Stimulated activated CD4-positive, alpha-beta T cell treated with anti-CD3 and anti-CD28 coated beads, Interleukin-4, amount 100 ng/mL, for 4 hours (primary cell): Measurements from ENCODE around the gene SUCLG2.

Experiments used
- DNase-seq, 2 experiments: peaks; one replicate each; pipeline ENCODE4 v3.0.0-alpha.2; 2020

SUCLG2 gene, protein sequence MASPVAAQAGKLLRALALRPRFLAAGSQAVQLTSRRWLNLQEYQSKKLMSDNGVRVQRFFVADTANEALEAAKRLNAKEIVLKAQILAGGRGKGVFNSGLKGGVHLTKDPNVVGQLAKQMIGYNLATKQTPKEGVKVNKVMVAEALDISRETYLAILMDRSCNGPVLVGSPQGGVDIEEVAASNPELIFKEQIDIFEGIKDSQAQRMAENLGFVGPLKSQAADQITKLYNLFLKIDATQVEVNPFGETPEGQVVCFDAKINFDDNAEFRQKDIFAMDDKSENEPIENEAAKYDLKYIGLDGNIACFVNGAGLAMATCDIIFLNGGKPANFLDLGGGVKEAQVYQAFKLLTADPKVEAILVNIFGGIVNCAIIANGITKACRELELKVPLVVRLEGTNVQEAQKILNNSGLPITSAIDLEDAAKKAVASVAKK

DNA sequence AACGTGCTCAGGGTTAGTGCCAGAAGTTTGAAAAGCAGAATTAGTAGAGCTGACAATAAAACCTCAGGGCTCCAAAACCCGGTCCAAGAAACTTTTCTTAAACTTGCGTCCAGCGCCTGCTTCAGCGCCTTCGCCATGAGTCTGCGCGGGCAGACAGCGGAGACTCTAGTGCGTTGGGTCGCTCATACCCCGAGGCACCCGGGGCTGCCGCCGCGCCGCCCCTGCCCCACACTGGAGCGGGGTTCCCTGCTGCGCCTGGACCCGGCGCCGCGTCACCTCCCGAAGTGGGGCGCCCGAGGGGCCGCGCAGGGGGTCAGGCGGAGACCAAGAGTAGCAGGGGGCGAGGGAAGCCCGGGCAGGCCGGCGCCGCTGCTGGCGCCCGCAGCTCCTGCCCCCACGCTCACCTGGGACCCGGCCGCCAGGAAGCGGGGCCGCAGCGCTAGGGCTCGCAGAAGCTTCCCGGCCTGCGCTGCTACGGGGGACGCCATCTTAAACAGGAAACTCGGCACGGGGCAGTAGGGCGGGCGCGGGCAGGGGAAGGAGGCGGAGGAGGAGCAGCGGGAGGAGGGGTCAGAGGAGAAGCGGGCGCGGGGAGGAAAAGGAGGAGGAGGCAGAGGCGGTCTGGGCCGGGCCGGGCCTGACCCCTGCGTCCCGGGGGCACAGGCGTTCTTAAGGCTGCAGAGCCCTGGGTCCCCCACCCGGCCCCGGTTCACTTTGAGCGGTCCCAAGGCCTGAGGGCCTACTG lies at the start of gene SUCLG2:
Gene SUCLG2, minus strand, starts transcription at position 514 of the 745 bp plus-strand sequence. Its CDS starts 26 bp downstream, at position 488.
- peak; percentile 81 to 82 for DNase-seq

DNA sequence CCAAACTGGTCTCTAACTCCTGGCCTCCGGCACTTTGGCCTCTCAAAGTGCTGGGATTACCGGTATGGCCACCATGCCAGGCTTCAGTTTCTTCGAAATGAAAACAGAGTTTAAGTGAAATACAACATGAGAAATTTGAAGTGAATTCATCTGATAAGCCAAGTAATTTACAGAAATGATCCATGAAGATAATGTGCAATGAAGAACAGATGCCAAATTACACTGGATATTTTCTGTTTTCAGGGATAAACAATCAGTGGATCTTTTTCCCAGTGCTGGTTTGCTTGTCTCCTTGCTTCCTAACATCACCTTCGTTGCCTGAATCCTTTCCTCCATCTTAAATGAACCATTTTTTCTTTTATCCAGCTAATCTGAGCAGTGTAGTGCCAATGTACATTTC lies 46.2 kb upstream of the SUCLG2 start:
- DNase-seq, result no peak

DNA sequence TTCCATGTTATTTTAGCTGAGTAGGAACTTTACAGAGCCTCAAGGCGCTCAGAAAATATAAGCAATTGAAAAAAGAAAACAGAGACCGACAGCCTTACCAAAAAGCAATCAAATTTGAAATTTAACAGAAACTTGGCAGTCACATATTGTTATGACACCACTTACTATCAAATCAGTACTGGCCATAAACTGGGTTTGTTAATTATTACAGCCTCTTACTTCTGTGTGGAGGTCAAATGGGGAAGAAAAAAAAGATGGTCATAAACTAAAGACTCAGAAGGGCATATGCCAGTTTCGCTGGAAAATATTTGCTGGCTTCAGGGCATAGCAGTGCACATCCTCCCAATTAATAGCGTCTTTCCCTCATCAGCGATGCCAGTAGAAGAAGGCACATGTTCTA lies 45.5 kb upstream of the SUCLG2 start:
- DNase-seq, result no peak

DNA sequence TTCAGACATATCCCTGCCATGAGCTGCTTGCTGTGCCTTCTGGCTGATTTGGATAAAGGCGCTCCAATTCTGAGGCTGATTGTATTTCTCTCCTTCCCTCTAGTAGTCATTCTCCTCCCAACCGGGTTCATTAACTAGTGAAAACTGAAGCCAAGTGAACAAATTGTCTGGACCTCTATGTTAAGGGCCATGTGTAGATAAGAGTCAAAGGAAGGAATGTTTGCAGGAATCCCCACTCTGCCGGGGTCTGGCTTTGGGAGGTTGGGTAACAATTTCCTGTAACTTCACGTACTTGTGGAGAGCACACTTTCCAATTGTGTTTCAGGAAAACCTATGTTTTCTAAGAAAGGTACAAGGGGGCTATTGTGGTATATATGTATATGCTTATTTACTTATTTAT lies 38.2 kb upstream of the SUCLG2 start:
- no peak for DNase-seq

DNA sequence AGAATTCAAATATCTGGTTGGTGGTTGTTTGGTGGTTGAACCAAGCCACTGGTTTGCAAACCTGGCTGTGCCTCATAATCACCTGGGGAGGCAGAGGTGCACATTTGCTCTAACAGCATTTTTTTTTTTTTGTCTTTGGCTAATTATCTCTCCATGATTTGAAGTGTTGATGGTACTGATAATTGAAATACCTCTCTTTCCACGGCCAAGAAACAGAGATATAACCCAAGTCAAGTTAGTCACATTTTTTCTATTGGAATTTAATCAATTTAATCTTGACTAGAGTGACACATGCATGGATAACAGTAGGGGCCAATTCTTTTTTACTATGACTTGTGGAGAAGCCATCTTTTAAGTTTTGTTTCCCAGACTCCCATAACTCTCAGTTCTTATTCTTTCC lies 37.5 kb upstream of the SUCLG2 start:
- no peak for DNase-seq

DNA sequence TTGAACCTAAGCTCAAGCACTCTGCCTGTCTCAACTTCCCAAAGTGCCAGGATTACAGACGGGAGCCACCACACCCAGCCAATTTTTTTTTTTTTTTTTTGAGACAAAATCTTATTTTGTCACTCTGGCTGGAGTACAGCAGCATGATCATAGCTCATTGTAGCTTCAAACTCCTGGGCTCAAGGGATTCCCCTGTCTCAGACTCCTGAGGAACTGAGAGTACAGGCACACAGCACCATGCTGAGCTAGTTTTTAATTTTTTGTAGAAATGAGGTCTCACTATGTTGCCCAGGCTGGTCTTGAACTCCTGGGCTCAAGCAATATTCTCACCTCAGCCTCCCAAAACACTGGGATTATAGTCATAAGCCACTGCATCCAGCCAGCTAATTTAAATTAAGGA lies 36.8 kb upstream of the SUCLG2 start:
- DNase-seq, result no peak

DNA sequence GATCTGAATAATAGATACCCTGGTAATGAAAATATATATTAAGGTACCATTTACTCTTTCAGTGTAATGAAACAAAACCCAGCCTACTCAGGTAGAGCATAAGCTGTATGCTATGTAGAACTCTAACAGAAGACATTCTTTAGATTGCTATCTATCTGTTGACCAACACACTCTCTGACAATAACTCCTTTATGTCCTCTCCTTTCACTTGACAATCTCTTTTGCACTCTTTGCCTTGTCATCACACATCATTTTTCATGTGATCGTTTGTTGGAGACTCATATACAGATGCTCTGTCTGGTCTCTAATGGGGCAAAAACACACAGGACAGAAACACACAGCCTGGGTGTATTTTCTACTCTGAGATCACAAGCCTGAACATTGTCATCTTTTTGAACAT lies 35.4 kb upstream of the SUCLG2 start:
- no peak for DNase-seq

DNA sequence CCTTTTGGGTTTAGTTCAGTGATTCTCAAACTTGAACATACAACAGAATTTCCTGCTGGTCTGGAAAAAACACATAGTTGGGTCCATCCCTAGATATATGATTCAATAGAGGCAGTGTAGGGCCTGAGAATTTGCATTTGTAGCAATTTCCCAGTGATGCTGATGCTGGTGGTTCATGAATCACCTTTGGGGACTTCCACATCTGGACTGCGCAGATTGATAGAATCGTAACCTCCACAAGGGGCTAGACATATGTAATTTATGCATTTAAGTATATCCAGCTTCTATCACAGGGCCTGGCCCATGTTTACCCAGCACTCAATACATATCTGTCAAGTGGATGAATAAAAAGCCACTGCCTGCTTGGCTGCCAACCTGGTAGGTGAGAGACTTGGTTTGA lies 33.8 kb upstream of the SUCLG2 start:
- DNase-seq, result no peak

DNA sequence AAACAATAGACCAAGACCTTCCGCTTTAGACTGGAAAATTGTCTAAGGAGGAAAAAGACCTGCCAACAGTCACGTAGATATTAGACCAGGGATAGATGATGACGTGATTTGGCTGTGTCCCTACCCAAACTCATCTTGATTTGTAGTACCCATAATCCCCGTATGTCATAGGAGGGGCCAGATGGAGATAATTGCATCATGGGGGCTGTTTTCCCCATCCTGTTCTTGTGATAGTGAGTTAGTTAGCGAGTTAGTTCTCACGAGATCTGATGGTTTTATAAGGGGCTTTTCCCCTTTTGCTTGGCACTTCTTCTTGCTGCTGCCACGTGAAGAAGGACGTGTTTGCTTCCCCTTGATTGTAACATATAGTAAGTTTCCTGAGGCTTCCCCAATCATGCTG lies 31.7 kb upstream of the SUCLG2 start:
- no peak for DNase-seq

DNA sequence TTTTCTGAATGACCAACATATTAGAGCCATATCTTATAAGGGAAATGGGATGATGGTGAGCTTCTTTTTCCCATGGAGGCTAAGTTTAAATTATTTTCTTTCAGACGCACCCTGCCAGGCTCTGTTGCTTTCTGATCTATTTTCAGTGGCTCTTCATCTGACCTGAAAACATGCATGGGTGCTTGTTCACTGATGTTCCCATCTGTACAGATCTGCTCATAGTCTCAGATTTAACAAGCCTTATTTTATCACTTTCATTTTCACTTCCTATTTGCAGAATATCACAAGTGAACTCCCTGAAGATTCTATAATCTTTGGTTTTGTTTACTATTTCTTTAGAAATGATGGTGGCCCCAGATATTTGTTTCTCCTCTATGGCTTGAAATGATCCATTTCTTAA lies 31.1 kb upstream of the SUCLG2 start:
- DNase-seq, result no peak

DNA sequence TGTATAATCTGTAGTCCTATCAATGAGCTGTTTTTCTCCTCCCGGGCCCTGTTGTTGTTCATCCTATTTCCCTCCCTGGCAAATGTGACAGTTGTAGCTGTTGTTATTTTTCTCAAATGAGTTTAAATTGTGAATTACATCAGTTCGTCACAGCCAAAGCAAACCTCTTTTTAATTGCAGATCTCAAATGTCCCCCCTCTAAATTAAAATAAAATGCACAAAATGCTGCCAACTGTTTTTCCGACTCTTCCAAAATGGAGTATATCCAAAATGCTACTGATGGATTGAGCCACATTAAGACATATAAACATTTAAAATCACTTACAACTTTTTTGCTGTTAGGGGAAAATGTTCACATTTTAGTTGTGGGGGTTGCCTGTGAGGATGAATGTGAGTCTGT lies 29.8 kb upstream of the SUCLG2 start:
- no peak for DNase-seq

DNA sequence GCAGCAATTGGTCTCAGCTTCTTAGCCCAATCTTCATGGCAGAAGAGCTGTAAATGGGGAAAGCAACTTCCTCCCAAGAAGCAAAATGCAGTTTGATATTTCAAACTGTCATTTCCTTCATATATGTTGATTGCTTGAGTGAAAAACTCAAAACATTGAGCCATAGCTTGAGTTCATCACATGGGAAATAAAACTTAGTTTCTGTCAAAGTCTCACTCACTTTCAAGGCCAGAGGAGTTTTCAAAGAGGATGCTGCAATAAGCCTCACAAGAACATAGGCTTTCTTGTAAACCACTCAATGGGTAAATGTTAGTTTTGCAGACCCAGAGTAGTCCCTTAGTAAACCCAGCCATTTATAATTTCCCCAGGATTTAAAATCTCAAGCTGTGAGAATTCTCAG lies 29.1 kb upstream of the SUCLG2 start:
- DNase-seq, result no peak

DNA sequence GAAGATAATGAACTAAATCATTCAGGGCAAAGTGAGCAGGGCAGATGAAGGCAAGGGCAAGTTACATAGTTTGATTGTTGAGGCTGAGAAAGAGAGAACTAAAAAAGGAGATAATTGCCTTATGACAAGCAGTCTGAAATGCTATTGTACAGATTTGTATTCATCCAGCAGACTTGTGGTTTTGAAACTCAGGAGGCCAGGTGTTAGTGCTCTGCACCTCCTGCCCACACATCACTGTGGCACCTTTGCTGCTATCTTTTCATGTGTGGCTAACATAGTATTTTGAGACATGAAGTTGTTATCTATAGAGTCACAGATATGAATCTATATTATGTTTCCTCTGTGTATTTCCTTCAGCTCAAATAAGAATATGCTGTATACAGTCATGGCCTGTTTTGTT lies 24.3 kb upstream of the SUCLG2 start:
- no peak for DNase-seq

DNA sequence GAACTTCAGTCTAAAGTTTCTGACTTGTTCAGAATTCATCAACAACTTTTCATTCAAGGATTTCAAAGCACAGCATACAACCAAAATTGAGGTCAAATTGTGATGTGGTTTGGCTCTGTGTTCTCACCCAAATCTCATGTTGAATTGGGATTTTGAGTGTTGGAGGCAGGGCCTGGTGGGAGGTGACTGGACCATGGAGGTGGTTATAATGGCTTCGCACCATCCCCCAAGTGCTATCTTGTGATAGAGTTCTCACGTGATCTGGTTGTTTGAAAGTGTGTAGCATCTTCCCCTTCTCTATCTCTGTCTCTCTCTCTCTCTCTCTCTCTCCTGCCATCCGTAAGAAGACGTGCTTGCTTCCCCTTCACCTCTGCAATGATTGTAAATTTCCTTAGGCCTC lies 19.6 kb upstream of the SUCLG2 start:
- no peak for DNase-seq

DNA sequence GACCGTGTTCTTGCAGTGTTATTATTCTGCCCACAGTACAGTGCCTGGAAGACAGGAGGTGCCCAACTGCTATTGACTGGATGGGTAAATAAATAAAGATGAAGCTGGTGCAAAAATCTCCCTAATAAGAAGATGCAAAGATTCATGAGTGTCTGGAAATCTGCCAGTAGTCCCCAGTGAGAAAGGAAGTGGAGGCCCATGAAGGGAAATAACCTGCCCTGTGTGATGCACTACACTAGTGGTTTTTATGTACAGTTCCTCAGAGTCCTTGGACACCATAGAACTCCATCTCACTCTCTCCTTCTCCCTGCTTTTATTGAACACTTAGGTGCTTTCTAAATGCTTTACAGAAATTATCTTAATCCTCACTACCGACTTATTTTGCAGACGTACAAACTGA lies 8.3 kb upstream of the SUCLG2 start:
- DNase-seq, result no peak

DNA sequence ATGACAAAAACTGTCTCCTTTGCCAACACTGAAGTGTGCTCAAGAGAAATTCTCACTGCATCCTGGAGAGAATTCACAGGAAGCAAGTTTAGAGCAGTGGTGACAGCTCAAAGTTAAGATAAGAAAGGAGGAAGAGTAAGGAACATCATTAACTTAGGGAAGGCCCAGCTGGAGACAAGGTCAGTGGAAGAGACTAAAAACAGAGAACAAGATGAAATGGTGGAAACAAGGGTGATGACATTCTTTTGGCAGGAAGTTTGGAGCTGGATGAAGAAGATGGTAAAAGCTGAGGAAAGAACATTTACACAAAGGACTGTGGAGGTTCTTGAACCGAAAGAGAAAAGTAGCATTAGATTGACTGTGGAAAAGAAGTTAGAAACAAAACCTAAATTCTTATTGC lies 6.7 kb upstream of the SUCLG2 start:
- DNase-seq, result no peak

DNA sequence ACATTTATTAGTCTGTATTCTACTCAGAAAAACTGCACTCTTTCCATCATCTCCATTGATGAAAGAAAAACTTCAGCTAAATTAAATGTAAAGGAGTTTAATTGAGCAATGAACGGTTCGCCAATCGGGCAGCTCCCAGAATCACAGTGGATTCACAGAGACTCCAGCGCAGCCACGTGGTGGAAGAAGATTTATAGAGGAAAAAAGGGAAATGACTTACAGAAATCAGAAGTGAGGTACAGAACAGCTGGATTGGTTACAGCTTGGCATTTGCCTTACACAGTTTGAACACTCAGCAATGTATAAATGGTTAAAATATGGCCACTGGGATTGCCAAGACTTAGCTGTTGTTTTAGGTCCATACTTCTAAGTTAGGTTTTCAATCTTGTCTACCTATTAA lies 2.8 kb upstream of the SUCLG2 start:
- no peak for DNase-seq

DNA sequence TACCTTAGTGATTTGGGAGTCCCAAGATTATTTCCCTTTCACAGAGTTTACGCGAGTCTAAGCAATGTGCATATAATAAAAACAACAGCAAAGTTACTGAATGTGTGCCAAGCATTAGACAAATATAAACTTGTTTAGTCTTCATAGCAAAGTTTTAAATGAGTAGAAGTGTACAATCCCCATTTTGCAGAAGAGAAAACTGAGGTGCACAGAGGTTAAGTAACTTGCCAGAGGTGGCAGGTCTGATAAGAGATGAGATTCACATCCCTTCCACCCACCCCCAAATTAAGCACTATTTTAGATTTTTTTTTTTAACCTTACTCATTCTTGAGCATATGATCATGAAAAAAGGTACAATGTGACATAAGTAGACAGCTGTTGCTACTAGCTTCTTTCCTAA lies 2.2 kb upstream of the SUCLG2 start:
- DNase-seq, result no peak

DNA sequence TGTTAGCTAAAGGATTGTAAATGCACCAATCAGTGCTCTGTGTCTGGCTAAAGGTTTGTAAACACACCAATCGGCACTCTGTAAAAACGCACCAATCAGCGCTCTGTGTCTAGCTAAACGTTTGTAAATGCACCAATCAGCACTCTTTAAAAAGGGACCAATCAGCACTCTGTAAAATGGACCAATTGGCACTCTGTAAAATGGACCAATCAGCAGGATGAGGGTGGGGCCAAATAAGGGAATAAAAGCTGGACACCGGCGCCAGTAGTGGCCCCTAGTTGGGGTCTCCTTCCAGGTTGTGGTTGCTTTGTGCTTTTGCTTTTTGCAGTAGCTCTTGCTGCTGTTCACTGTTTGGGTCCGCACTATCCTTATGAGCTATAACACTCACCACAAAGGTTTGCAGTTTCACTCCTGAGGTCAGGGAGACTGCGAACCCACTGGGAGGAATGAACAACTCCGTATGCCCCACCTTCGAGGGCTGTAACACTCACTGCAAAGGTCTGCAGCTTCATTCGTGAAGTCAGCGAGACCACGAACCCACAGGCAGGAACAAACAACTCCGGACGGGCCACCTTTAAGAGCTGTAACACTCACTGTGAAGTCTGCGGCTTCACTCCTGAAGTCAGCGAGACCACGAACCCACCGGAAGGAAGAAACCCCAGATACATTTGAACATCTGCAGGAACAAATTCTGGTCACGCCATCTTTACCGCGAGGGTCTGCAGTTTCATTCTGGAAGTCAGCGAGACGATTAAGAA lies 1.1 kb upstream of the SUCLG2 start:
- peak; percentile 29 to 59 for DNase-seq

DNA sequence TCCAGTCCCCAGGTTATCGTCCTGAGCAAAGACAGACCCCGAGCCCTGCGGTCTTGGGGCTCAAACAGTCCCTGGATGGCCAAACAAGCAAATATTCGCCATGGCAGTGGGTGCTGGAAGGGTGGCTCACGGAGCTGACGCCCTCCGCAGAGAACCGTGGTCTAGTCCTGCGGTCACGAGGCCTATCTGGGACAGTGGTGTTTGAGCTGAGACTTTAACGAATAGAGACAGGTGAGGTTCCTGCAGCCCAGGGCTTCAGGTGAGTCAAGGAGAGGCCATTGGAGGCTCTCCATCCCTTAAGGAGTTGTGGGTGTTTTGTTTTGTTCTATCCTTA lies 399 bp upstream of the SUCLG2 start:
- DNase-seq, result no peak

DNA sequence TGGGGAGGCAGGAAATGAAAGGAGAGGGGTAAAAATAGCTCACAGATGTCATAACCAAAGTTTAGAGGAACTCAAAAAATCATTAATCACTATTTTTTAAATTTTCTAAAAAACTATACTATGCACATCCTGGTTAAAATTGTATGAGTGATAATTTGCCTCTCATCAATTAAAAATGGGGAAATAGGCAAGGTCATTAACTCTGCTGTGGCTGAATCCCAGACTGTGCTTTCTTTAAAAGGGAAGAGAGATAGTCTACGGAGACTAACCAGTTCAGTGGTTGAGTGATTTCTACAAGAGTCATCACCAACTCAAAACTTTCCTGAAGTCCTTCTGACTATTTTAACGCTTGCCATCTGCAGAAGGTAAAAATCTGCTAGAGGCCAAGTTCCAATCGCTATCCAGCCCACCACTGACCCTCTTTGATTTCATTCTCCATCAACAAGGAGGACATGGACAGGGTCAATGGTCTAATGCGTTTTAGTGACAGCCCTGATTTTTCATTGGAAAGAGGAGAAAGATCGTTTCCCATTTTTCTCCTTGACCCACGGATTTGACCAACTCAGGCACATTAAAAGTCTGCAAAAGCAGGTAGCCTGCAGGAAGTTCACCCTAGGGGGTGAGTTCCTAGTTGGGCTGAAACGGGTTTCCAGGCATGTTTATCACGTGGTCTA lies 850 bp downstream of the SUCLG2 start:
- DNase-seq, result no peak

DNA sequence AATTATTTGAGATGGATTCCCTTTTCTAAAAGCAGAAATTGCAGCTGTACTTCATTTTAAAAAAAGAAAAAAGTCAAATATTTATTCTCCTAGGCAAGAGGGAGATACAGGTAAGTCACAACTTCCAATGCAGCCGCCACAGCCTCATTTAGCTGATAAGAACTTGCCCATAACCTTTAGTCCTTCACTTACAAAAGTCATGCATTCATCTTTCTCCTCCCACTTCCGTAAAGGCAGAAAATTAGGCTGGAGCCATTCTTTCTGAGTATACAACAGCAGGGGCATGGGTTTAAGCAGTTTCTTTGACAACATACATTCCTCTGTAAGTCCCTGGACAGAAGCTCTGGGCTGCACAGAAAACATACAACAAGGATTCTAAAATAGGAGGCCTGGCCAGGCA lies 4.3 kb downstream of the SUCLG2 start:
- no peak for DNase-seq

DNA sequence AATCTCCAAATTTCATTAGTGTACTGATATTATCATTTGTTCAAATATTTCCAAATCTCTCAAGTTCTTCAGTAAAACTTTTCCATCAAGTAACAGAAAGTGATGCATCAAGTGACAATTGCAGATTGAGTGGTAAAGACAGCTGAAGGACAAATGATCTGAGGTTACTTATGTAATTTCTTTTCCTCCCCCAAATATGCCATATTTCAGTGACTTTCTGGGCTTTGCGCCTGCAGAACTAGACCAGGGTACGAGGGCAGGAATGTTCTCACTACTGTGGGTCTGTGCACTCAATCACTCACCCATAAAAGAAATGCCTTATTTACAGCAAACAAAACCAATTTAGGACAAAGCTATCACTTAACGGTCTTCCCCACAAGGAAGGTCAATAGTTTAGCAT lies 4.7 kb downstream of the SUCLG2 start:
- no peak for DNase-seq
